Hematopoietic multipotent progenitor cell treated with erythropoietin and hydrocortisone succinate and interleukin-3 and kit ligand, for 6 days (in vitro differentiated cells): ENCODE data around the gene CD151.

Source experiments
- DNase-seq: peaks from one replicate; pipeline ENCODE4 v3.0.0-alpha.2; 2015

CD151 gene

GRCh38 chr11:859394-860131 is 26.8 kb downstream of the CD151 start:
- DNase-seq: peak; percentile 98

DNA sequence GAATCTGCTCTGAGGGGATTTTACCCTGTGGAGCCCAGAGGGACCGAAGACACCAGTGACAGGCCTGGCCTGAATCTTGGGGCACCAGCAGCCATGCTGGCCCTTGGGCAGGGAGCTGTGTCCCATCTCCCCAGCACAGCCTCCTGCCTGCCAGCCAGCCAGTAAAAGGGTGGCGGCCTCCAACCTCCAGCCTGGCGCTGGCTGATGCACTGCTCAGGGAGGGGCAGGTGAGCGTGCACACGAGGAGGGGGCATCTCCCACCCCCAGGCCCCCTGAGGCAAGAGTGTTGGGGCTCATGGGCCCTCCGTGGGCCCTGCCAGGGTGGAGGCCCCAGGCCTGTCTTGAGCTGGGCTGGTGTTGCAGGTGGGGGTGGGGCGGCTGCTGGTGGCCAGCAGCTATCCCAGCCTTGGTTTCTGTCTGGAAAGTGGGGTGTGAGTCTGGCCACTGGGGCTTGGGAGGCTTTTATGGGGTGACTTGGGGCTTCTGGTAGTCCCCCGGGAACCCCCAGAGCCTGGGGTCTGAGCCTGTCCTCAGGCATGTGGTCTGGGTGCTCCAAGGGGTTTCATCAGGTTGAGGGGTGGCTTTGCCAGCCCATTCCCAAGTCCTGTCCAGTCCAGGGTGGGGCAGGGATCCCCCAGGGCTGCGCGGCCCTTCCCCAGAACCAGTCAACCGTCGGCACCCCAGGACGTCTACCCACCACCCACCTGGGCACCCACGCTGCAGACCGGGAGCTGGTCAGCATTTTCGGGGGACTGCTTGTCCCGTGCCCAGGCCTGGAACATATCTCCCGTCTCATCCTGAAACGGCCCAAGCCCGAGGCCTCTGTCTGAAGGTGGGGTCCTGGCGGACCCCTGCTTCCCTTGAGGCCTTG is 27.7 kb downstream of the CD151 start:
- DNase-seq: peak; percentile 55

DNA sequence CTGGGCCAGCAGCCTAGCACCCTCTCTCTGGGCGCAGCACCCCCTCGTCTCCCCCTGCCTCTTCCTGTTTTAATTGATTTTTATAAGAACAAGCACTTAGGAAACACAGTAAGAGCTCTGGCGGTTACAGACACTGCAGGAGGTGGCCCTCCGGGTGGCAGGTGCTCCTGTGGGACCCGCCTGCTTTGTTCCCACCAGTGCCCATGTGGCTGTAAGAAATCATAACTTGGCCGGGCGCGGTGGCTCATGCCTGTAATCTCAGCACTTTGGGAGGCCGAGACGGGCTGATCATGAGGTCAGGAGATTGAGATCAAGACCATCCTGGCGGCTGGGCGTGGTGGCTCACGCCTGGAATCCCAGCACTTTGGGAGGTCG is 28.3 kb downstream of the CD151 start:
- no peak for DNase-seq

DNA sequence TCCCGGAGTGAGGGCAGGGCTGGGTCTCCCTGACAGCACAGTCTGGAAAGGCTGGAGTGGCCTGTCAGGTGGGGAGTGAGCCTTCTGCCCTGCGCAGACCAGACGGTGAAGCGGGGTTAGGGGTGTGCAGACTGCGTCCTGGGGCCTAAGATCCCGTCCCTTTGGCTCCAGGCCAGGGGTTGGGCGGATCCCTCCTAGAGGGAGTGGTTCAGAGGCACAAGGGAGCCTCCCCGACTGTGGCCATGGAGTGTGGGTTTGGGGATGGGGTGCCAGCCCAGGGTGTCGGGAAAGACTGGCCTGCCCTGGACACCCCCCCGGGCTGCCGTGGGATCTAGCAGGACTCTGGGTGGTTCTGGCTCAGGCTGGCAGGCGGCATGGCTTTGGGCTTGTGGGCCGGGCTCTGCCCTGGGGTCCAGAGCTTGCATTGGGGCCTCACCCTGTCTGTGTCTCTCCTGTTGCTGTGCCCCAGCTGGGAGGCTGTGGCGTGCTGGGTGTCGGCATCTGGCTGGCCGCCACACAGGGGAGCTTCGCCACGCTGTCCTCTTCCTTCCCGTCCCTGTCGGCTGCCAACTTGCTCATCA is 29.4 kb downstream of the CD151 start:
- peak; percentile 88 for DNase-seq

DNA sequence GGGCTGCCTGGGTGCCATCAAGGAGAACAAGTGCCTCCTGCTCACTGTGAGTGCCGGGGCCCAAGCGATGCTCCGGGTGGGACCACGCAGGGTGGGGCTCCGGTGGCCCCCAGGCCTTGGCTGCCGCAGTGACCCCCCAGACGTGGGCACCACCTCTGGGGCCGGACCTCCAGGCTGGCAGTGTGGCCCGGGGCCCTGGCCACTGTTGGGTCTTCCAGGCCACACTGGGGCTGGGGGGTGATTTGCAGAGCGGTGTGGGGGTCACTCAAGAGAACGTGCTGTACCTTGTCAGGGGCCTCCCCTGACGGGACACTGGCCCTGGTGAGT is 29.9 kb downstream of the CD151 start:
- no peak for DNase-seq

- DNase-seq: no peak
These were observed 30.5 kb downstream of the CD151 start for GRCh38 chr11:863023-863909.

DNA sequence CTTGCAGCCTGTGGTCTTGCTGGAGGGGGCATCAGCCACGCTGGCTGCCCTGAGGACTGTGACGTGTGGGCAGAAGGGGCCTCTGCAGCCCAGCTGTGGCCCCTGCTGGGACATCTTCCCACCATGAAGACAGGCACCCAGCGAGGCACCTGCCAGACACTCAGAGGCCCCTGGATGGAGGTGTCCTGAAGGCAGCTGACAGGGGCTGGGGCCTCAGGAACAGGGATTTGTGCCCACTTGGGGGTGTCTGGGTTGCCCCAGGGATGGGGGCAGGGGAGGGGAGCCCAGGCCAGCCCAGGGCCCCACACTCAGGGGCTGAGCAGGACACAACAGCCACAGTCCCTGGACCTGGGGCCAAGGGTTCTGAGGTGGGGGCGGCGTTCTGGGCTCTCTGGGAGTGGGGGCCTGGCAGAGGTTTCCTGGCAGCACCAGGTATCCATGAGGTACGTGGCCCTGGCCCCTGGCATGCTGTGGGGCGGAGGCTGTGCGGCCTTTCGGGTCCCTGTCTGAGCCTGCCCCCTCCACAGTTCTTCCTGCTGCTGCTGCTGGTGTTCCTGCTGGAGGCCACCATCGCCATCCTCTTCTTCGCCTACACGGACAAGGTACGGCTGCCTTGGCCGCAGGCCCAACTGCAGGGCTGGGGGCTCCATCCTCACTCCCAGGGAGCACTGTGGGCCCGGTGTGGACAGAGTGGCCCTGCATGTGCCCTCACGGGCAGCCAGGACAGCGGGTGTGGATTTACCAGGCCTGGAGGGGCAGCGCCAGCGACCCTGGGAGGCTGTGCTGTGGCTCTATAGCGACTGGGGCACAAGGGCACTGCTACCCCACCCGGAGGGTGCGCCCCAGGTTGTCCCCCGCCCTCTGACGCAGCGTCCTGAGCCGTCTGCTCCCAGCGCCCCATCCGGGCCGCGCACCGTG is 31.4 kb downstream of the CD151 start:
- DNase-seq: no peak

DNA sequence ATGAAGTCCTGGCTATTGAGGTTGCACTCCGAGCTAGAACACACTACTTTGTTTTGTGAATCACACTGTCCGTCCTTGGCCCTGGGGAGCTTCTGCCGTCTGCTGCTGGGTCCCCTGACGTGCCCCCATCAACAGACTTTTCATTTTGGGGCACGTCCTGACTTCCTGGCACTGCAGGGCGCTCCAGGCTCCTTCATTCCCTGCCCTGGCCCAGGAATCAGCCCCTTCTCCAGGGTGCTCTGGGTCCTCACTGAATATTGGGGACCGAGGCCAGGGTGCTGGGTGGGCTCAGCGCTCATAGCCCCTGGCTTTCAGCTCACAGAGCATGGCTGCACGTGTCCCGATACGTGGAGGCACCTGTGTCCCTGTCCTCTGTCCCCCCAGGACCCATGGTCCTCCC is 32.1 kb downstream of the CD151 start:
- DNase-seq: no peak

- DNase-seq: no peak
These were observed 33.0 kb downstream of the CD151 start for GRCh38 chr11:865462-866430.

DNA sequence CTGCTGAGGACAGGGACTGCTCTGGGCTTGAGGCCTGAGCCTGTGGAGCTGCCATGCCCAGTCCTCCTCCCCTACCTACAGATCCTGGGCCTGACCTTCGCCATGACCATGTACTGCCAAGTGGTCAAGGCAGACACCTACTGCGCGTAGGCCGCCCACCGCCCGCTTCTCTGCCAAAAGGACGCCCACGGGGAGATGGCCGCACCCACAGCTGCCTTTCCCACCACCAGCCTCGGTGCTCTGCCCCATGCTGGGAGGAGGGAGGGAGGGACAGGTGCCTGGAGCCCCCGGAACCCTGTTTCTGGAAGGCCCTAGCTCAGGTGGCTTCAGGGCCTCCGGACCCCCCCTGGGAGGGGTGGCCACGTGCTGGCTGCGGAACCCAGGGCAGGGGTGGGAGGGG is 33.7 kb downstream of the CD151 start:
- no peak for DNase-seq

GRCh38 chr11:867856-868358 is 35.2 kb downstream of the CD151 start:
- DNase-seq: no peak

DNA sequence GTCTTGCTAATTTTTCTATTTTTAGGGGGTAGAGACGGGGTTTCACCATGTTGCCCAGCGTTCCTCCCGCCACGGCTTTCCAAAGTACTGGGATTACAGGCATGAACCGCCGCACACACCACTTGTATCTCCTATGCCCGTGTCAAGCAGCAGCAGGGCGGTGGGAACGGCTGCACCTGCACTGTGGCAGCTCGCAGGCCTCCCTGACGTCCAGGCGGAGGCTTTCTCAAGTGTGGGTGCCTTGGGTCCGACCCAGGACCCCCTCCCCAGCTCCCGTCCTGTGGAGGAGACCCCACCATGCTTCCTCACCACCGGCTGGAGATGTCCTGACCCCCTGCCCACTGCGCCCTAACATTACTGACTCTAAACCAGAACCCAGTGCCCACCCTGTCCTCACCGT is 35.6 kb downstream of the CD151 start:
- DNase-seq: no peak

DNA sequence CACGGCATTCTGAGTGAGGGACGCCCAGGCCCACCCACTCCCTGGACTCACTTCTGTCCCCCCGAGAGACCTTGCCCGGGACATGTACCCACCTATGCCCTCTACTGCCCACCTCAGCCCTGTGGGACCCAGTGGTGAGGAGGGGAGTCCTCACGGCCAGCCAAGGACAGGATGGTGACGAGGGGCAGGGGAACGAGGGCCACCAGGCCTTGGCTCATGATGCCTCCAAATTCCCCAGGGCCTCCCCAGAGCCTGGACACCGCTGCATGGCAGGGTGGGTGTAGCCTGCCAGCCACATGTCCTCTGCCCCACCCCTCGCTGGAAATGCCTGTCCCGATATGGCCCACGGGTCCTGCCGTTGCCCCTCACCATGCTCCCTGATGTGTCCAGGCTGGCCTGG is 36.0 kb downstream of the CD151 start:
- no peak for DNase-seq

- no peak for DNase-seq
These were observed 36.8 kb downstream of the CD151 start for GRCh38 chr11:869399-870126.

DNA sequence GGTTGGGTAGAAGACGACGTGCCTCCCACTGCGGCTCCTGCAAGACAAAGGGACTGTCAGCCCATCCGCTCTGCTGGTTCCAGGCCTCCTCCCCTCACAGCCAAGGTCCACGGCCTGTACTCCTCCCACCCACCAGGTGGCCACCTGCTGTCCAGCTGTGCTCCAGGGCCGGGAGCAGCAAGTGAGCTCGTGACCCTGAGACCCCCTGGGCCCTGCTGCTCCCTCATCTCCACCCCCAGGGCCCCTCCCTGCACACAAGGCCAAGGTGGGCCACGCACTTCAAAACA is 37.3 kb downstream of the CD151 start:
- no peak for DNase-seq

- no peak for DNase-seq
These were observed 37.7 kb downstream of the CD151 start for GRCh38 chr11:870418-870817.

DNA sequence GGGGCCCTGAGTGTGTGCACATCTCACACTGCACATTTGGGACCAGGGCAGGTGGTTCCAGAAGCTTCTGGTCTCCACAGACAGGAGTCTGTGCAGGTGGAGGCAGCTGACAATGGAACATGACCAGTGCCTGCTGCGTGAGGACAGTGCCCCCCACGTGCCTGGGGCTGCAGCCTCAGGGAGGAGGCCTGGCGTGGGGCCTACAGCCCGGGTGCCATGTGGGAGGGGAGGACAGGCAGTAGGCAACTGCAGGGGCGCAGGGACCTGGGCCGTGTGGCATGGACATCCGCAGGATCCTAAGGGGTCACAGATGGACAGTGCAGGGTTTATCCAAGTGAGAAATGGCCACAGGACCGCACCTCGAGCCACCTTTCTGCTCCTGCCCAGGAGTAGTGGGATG is 38.7 kb downstream of the CD151 start:
- no peak for DNase-seq

DNA sequence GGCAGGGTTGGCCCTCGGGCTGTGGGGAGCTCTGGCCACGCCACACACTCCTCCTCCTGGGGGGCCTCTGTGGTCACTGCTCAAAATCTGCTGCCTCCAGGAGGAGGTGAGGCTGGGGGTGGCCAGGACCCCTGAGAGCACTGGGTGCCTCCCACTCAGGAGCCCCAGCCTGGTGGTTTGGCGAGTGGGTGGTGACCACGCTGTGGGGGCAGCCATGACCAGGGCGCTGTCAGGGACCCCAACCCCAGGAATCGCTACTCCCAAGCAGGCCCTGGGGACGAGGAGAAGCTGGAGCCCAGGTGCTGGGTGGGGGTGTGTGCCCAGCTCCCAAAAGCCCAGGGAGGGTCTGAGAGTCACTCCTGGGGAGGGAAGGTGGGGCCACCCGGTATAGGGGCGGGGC is 40.0 kb downstream of the CD151 start:
- DNase-seq: no peak

DNA sequence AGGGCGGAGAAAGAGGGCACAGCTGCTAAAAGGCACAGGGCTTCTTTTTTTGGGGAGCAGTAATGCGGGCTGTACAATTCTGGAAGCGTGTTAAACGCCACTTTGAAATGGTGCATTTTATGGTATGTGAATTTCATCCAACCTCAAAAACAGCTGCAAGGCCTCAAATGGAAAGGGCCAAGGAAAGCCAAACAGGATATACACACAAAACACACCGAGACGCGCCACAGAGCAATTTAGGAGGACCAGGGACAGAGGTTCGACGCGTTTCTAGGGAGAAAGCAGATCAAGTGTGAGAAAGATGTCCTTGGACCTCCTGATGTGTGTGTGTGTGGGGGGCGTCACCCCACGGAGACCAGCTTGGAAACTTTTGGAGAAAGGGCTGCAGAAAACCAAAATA is 41.0 kb downstream of the CD151 start:
- no peak for DNase-seq

- DNase-seq: no peak
These were observed 42.5 kb downstream of the CD151 start for GRCh38 chr11:875203-875602.
